ENCODE data around the gene CETN1.

CETN1 gene

GRCh38 chr18:570256-570655 is 9.9 kb upstream of the CETN1 start:
- Histone ChIP-seq H3K9me3 (ENCODE audit: low read length) (no peaks in the 10 kb centered on the region), H3K4me3 (ENCODE audit: low read length) (no peak overlapping the region), H3K4me1 (ENCODE audit: insufficient read depth, low read length) (no peaks in the 10 kb centered on the region), H3K27me3 (ENCODE audit: insufficient read depth, low read length) (peaks cover 6% of the 10 kb centered on the region), H2AFZ (ENCODE audit: low read depth, low read length) (no peak overlapping the region), H3K36me3 (ENCODE audit: insufficient read depth, low read length) (no peaks in the 10 kb centered on the region)

- Histone ChIP-seq H3K36me3 (ENCODE audit: insufficient read depth, low read length) (no peaks in the 10 kb centered on the region), H3K4me1 (ENCODE audit: insufficient read depth, low read length) (no peaks in the 10 kb centered on the region), H3K27me3 (ENCODE audit: insufficient read depth, low read length) (peaks cover 4% of the 10 kb centered on the region), H3K4me3 (ENCODE audit: low read length) (no peak overlapping the region), H2AFZ (ENCODE audit: low read depth, low read length) (no peak overlapping the region), H3K9me3 (ENCODE audit: low read length) (no peaks in the 10 kb centered on the region)
Measured at GRCh38 chr18:570697-571096, 9.5 kb upstream of the CETN1 start.

- Histone ChIP-seq H3K9me3 (ENCODE audit: low read length) (no peaks in the 10 kb centered on the region), H2AFZ (ENCODE audit: low read depth, low read length) (no peak overlapping the region), H3K4me1 (ENCODE audit: insufficient read depth, low read length) (no peaks in the 10 kb centered on the region), H3K36me3 (ENCODE audit: insufficient read depth, low read length) (no peaks in the 10 kb centered on the region), H3K27me3 (ENCODE audit: insufficient read depth, low read length) (no peaks in the 10 kb centered on the region), H3K4me3 (ENCODE audit: low read length) (no peak overlapping the region)
Measured at GRCh38 chr18:572091-572830, 7.9 kb upstream of the CETN1 start.

- Histone ChIP-seq H3K4me3 (ENCODE audit: low read length) (no peak overlapping the region), H3K27me3 (ENCODE audit: insufficient read depth, low read length) (no peaks in the 10 kb centered on the region), H3K9me3 (ENCODE audit: low read length) (no peaks in the 10 kb centered on the region), H3K36me3 (ENCODE audit: insufficient read depth, low read length) (no peaks in the 10 kb centered on the region), H3K4me1 (ENCODE audit: insufficient read depth, low read length) (no peaks in the 10 kb centered on the region), H2AFZ (ENCODE audit: low read depth, low read length) (no peak overlapping the region)
Measured at GRCh38 chr18:572831-573289, 7.3 kb upstream of the CETN1 start.

GRCh38 chr18:573385-573784 is 6.8 kb upstream of the CETN1 start:
- Histone ChIP-seq H3K4me3 (ENCODE audit: low read length) (no peak overlapping the region), H3K9me3 (ENCODE audit: low read length) (no peaks in the 10 kb centered on the region), H2AFZ (ENCODE audit: low read depth, low read length) (no peak overlapping the region), H3K4me1 (ENCODE audit: insufficient read depth, low read length) (no peaks in the 10 kb centered on the region), H3K36me3 (ENCODE audit: insufficient read depth, low read length) (no peaks in the 10 kb centered on the region), H3K27me3 (ENCODE audit: insufficient read depth, low read length) (no peaks in the 10 kb centered on the region)

GRCh38 chr18:574149-574860 is 5.9 kb upstream of the CETN1 start:
- H3K27me3 ChIP-seq (ENCODE audit: insufficient read depth, low read length), result no peaks in the 10 kb centered on the region
- H2AFZ ChIP-seq (ENCODE audit: low read depth, low read length), result no peak overlapping the region
- no peaks in the 10 kb centered on the region for H3K9me3 ChIP-seq (ENCODE audit: low read length)
- no peak overlapping the region for H3K4me3 ChIP-seq (ENCODE audit: low read length)
- H3K4me1 ChIP-seq (ENCODE audit: insufficient read depth, low read length), result no peaks in the 10 kb centered on the region
- no peaks in the 10 kb centered on the region for H3K36me3 ChIP-seq (ENCODE audit: insufficient read depth, low read length)

- Histone ChIP-seq H3K27me3 (ENCODE audit: insufficient read depth, low read length) (no peaks in the 10 kb centered on the region), H2AFZ (ENCODE audit: low read depth, low read length) (no peak overlapping the region), H3K9me3 (ENCODE audit: low read length) (no peaks in the 10 kb centered on the region), H3K4me3 (ENCODE audit: low read length) (no peak overlapping the region), H3K36me3 (ENCODE audit: insufficient read depth, low read length) (no peaks in the 10 kb centered on the region), H3K4me1 (ENCODE audit: insufficient read depth, low read length) (no peaks in the 10 kb centered on the region)
Measured at GRCh38 chr18:574865-575645, 5.1 kb upstream of the CETN1 start.

GRCh38 chr18:576924-577323 is 3.3 kb upstream of the CETN1 start:
- Histone ChIP-seq H3K27me3 (ENCODE audit: insufficient read depth, low read length) (no peaks in the 10 kb centered on the region), H3K4me1 (ENCODE audit: insufficient read depth, low read length) (peaks cover 7% of the 10 kb centered on the region), H3K36me3 (ENCODE audit: insufficient read depth, low read length) (no peaks in the 10 kb centered on the region), H2AFZ (ENCODE audit: low read depth, low read length) (no peak overlapping the region), H3K9me3 (ENCODE audit: low read length) (no peaks in the 10 kb centered on the region), H3K4me3 (ENCODE audit: low read length) (no peak overlapping the region)

- Histone ChIP-seq H3K9me3 (ENCODE audit: low read length) (no peaks in the 10 kb centered on the region), H3K36me3 (ENCODE audit: insufficient read depth, low read length) (no peaks in the 10 kb centered on the region), H3K4me3 (ENCODE audit: low read length) (no peak overlapping the region), H3K4me1 (ENCODE audit: insufficient read depth, low read length) (peaks cover 7% of the 10 kb centered on the region), H3K27me3 (ENCODE audit: insufficient read depth, low read length) (no peaks in the 10 kb centered on the region), H2AFZ (ENCODE audit: low read depth, low read length) (no peak overlapping the region)
Measured at GRCh38 chr18:577643-578375, 2.4 kb upstream of the CETN1 start.

- Histone ChIP-seq H3K4me1 (ENCODE audit: insufficient read depth, low read length) (peaks cover 7% of the 10 kb centered on the region), H3K27me3 (ENCODE audit: insufficient read depth, low read length) (no peaks in the 10 kb centered on the region), H3K36me3 (ENCODE audit: insufficient read depth, low read length) (no peaks in the 10 kb centered on the region), H3K4me3 (ENCODE audit: low read length) (no peak overlapping the region), H2AFZ (ENCODE audit: low read depth, low read length) (no peak overlapping the region), H3K9me3 (ENCODE audit: low read length) (no peaks in the 10 kb centered on the region)
Measured at GRCh38 chr18:579238-579637, 942 bp upstream of the CETN1 start.

- Histone ChIP-seq H3K4me3 (ENCODE audit: low read length) (no peak overlapping the region), H3K36me3 (ENCODE audit: insufficient read depth, low read length) (no peaks in the 10 kb centered on the region), H3K27me3 (ENCODE audit: insufficient read depth, low read length) (no peaks in the 10 kb centered on the region), H3K4me1 (ENCODE audit: insufficient read depth, low read length) (peaks cover 7% of the 10 kb centered on the region), H2AFZ (ENCODE audit: low read depth, low read length) (no peak overlapping the region), H3K9me3 (ENCODE audit: low read length) (no peaks in the 10 kb centered on the region)
Measured at GRCh38 chr18:581096-581495, 916 bp downstream of the CETN1 start.

- H3K4me1 ChIP-seq (ENCODE audit: insufficient read depth, low read length), result peaks cover 7% of the 10 kb centered on the region
- H2AFZ ChIP-seq (ENCODE audit: low read depth, low read length), result no peak overlapping the region
- no peaks in the 10 kb centered on the region for H3K27me3 ChIP-seq (ENCODE audit: insufficient read depth, low read length)
- no peak overlapping the region for H3K4me3 ChIP-seq (ENCODE audit: low read length)
- H3K9me3 ChIP-seq (ENCODE audit: low read length), result no peaks in the 10 kb centered on the region
- no peaks in the 10 kb centered on the region for H3K36me3 ChIP-seq (ENCODE audit: insufficient read depth, low read length)
Measured at GRCh38 chr18:582465-582864, 2.3 kb downstream of the CETN1 start.

All from neuron (in vitro differentiated cells).